Transverse colon (tissue), 4 donors: Measurements from ENCODE around the gene HLA-DRB1.

Experiments
- EP300 ChIP-seq: sonication (generic); formaldehyde crosslinking; IDR thresholded peaks from one replicate; pipeline ENCODE4 v1.6.1; 2017; ENCODE audit warnings: antibody characterized with exemption, low read depth
- POLR2A ChIP-seq: fragments of 450-650 bp; IDR thresholded peaks from one replicate; pipeline ENCODE4 v1.6.1; 2016; ENCODE audit warnings: antibody characterized with exemption, mild to moderate bottlenecking, moderate library complexity
- POLR2AphosphoS5 ChIP-seq, 3 donors: sonication (generic); formaldehyde crosslinking; IDR thresholded peaks; one replicate each; pipeline ENCODE4 v1.6.1; 2016; ENCODE audit warnings: antibody characterized with exemption in 3 of 3
- TF ChIP-seq, protein P1 (sequence below), 5 experiments: fragments of 200-600 bp in 3 of 5; fragments of 450-650 bp in 2 of 5; sonication (generic) in 3 of 5; IDR thresholded peaks; 1 replicate in 2 of 5; 2 replicates in 3 of 5; pipeline ENCODE4 v1.5.1; 2016 to 2017; ENCODE audit warnings: antibody characterized with exemption in 5 of 5, inconsistent platforms in 3 of 5, mild to moderate bottlenecking in 2 of 5, moderate library complexity in 1 of 5

DNA sequence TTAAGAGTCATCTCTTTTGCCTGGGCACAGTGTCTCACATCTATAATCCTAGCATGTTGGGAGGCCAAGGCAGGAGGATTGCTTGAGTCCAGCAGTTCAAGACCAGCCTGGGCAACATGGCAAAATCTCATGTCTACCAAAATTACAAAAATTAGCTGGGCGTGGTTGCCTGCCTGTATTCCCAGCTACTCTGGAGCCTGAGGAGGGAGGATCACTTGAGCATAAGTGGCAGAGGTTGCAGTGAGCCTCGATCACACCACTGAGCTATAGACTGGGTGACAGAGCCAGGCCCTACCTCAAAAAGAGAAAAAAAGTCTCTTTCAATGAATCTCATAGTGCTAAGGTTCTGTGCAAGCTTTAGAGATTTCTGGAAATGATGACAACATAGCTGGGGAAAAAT lies 1.5 kb downstream of the HLA-DRB1 start:
- no peak for TF ChIP-seq EP300
- TF ChIP-seq POLR2A = no peak
- no peak for TF ChIP-seq POLR2AphosphoS5 (IDR thresholded peaks at IDR 0.05)
- TF ChIP-seq, protein P1, sequence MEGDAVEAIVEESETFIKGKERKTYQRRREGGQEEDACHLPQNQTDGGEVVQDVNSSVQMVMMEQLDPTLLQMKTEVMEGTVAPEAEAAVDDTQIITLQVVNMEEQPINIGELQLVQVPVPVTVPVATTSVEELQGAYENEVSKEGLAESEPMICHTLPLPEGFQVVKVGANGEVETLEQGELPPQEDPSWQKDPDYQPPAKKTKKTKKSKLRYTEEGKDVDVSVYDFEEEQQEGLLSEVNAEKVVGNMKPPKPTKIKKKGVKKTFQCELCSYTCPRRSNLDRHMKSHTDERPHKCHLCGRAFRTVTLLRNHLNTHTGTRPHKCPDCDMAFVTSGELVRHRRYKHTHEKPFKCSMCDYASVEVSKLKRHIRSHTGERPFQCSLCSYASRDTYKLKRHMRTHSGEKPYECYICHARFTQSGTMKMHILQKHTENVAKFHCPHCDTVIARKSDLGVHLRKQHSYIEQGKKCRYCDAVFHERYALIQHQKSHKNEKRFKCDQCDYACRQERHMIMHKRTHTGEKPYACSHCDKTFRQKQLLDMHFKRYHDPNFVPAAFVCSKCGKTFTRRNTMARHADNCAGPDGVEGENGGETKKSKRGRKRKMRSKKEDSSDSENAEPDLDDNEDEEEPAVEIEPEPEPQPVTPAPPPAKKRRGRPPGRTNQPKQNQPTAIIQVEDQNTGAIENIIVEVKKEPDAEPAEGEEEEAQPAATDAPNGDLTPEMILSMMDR (IDR thresholded peaks at IDR 0.05) = no peak
